Mesendoderm (in vitro differentiated cells): ENCODE measurements around the gene SPANXN2. TPM values are rescaled to one million over a fixed set of nuclear protein-coding genes. Genes with fewer than 3 reads are reported as not detected.
"Not testable (repeated sequence)": the region's sequence is repeated elsewhere in the genome, so short reads cannot be mapped to it uniquely, and the experiment has no call there.

ENCODE experiments used
- DNase-seq: peaks from one replicate; pipeline ENCODE4 v3.0.0; 2013
- H2AK5ac ChIP-seq: 2 replicates; pipeline ENCODE4 v1.6.1; 2013; ENCODE audit warnings: low read length, inconsistent platforms
- H2BK120ac ChIP-seq: 2 replicates; pipeline ENCODE4 v1.6.1; 2013; ENCODE audit warnings: low read depth, mild to moderate bottlenecking, low read length, moderate library complexity, mixed read lengths
- H2BK15ac ChIP-seq: replicated peaks from 2 replicates; pipeline ENCODE4 v1.6.1; 2013; ENCODE audit warnings: low read depth, mild to moderate bottlenecking, moderate library complexity
- H2BK5ac ChIP-seq: 2 replicates; pipeline ENCODE4 v1.6.1; 2013; ENCODE audit warnings: low read length, inconsistent platforms
- H3K18ac ChIP-seq: 2 replicates; pipeline ENCODE4 v1.6.1; 2013; ENCODE audit warnings: mild to moderate bottlenecking, low read length, mixed read lengths
- H3K23ac ChIP-seq: one replicate; pipeline ENCODE4 v1.6.1; 2013; ENCODE audit warnings: low read length
- H3K27ac ChIP-seq: 2 replicates; pipeline ENCODE4 v1.5.1; 2013; ENCODE audit warnings: low read depth, mild to moderate bottlenecking, inconsistent platforms, low read length, moderate library complexity
- H3K27me3 ChIP-seq: 2 replicates; pipeline ENCODE4 v1.6.1; 2013; ENCODE audit warnings: low read length, control low read depth, mild to moderate bottlenecking, inconsistent platforms; ENCODE audit not compliant: insufficient read depth, poor library complexity
- H3K36me3 ChIP-seq: 2 replicates; pipeline ENCODE4 v1.6.1; 2013; ENCODE audit warnings: low read length, inconsistent platforms; ENCODE audit not compliant: control insufficient read depth, insufficient read depth
- H3K4ac ChIP-seq: one replicate; pipeline ENCODE4 v1.6.1; 2013; ENCODE audit warnings: low read depth, mild to moderate bottlenecking, low read length, moderate library complexity
- H3K4me1 ChIP-seq: 2 replicates; pipeline ENCODE4 v1.6.1; 2013; ENCODE audit warnings: low read depth, low read length, inconsistent platforms; ENCODE audit not compliant: control insufficient read depth
- H3K4me2 ChIP-seq: 2 replicates; pipeline ENCODE4 v1.6.1; 2013; ENCODE audit warnings: low read length
- H3K4me3 ChIP-seq: 2 replicates; pipeline ENCODE4 v1.5.1; 2013; ENCODE audit warnings: mild to moderate bottlenecking, low read length
- H3K56ac ChIP-seq: one replicate; pipeline ENCODE4 v1.6.1; 2013; ENCODE audit warnings: low read length
- H3K79me1 ChIP-seq: 2 replicates; pipeline ENCODE4 v1.6.1; 2013; ENCODE audit warnings: low read length, inconsistent platforms
- H3K79me2 ChIP-seq: 2 replicates; pipeline ENCODE4 v1.6.1; 2013; ENCODE audit warnings: mild to moderate bottlenecking, low read length; ENCODE audit not compliant: control insufficient read depth, insufficient read depth
- H3K9ac ChIP-seq: 2 replicates; pipeline ENCODE4 v1.6.1; 2013; ENCODE audit warnings: low read length, inconsistent platforms
- H4K5ac ChIP-seq: one replicate; pipeline ENCODE4 v1.6.1; 2013; ENCODE audit warnings: low read length
- H4K8ac ChIP-seq: one replicate; pipeline ENCODE4 v1.6.1; 2013; ENCODE audit warnings: low read depth, mild to moderate bottlenecking, control low read depth, low read length, moderate library complexity
- WGBS: extraction: QIAGEN DNeasy Blood & Tissue Kit; methylation state at CpG from one replicate; pipeline ENCODE4 v1.1.7; 2013; ENCODE audit warnings: low lambda C conversion rate, missing lambda C conversion rate; ENCODE audit not compliant: insufficient coverage; ENCODE audit errors: extremely low coverage; 5-methylcytosine and 5-hydroxymethylcytosine counted together
- polyA plus RNA-seq, 2 experiments: library from polyadenylated mRNA; stranded (reverse); fragments of 200-250 nt; gene quantifications; one replicate each; pipeline ENCODE4 v1.2.3, GENCODE V29; 2013

The SPANXN2 gene
- not detected for polyA plus RNA-seq (2013, experiment 1 of 2)
- not detected for polyA plus RNA-seq (2013, experiment 2 of 2)

GRCh38 chrX:143720652-143721051 lies at the start of gene SPANXN2:
TSS of gene SPANXN2 (minus strand) at chrX:143720752. CDS start at chrX:143720668, 84 bp downstream.
- H4K8ac ChIP-seq, H3K27me3 ChIP-seq, H2BK15ac ChIP-seq, H3K56ac ChIP-seq, H3K4me3 ChIP-seq, H3K4ac ChIP-seq, H2BK5ac ChIP-seq, H3K4me2 ChIP-seq, H3K18ac ChIP-seq, H3K79me1 ChIP-seq, H3K9ac ChIP-seq, H3K23ac ChIP-seq, H4K5ac ChIP-seq, H2AK5ac ChIP-seq, H2BK120ac ChIP-seq, DNase-seq, H3K79me2 ChIP-seq, H3K4me1 ChIP-seq, H3K36me3 ChIP-seq, H3K27ac ChIP-seq: not testable (repeated sequence)
- no CpG with 5 or more reads among the region's 2 CpGs for WGBS

- no CpG with 5 or more reads among the region's 3 CpGs for WGBS
- H3K4me3 ChIP-seq, result no peak overlapping the region
- H4K8ac ChIP-seq, result no peak overlapping the region
- no peak overlapping the region for H4K5ac ChIP-seq
- H2BK15ac ChIP-seq, result no peak overlapping the region
- no peak overlapping the region for H3K56ac ChIP-seq
- no peaks in the 10 kb centered on the region for H3K27me3 ChIP-seq
- no peak overlapping the region for H3K23ac ChIP-seq
- no peak overlapping the region for H3K4ac ChIP-seq
- H2BK5ac ChIP-seq, result no peak overlapping the region
- no peaks in the 10 kb centered on the region for H3K36me3 ChIP-seq
- H3K4me1 ChIP-seq, result no peaks in the 10 kb centered on the region
- no peaks in the 10 kb centered on the region for H3K79me1 ChIP-seq
- no peak overlapping the region for H3K18ac ChIP-seq
- DNase-seq, result no peak
- no peak overlapping the region for H3K4me2 ChIP-seq
- no peak overlapping the region for H2AK5ac ChIP-seq
- H2BK120ac ChIP-seq, result no peak overlapping the region
- no peak overlapping the region for H3K27ac ChIP-seq
- no peak overlapping the region for H3K9ac ChIP-seq
- no peaks in the 10 kb centered on the region for H3K79me2 ChIP-seq
Observed at GRCh38 chrX:143768976-143769375, 48.4 kb upstream of the SPANXN2 start.

- H3K4ac ChIP-seq, DNase-seq, H3K9ac ChIP-seq, H3K56ac ChIP-seq, H3K36me3 ChIP-seq, H3K79me1 ChIP-seq, H3K23ac ChIP-seq, H4K5ac ChIP-seq, H3K79me2 ChIP-seq, H2AK5ac ChIP-seq, H2BK15ac ChIP-seq, H2BK120ac ChIP-seq, H2BK5ac ChIP-seq, H3K27ac ChIP-seq, H3K4me1 ChIP-seq, H3K4me3 ChIP-seq, H3K4me2 ChIP-seq, H3K18ac ChIP-seq, H4K8ac ChIP-seq, H3K27me3 ChIP-seq: not testable (repeated sequence)
- no CpG with 5 or more reads among the region's 12 CpGs for WGBS
Observed at GRCh38 chrX:143767789-143768188, 47.2 kb upstream of the SPANXN2 start.

GRCh38 chrX:143757887-143758286 lies 37.3 kb upstream of the SPANXN2 start:
- H3K9ac ChIP-seq, result no peak overlapping the region
- H3K4me2 ChIP-seq, result no peak overlapping the region
- H3K79me1 ChIP-seq, result no peaks in the 10 kb centered on the region
- H3K27ac ChIP-seq, result no peak overlapping the region
- no peak overlapping the region for H3K4me3 ChIP-seq
- H4K8ac ChIP-seq, result no peak overlapping the region
- no peak overlapping the region for H2BK15ac ChIP-seq
- no peak overlapping the region for H2BK120ac ChIP-seq
- no peak overlapping the region for H3K56ac ChIP-seq
- H2BK5ac ChIP-seq, result no peak overlapping the region
- H3K27me3 ChIP-seq, result no peaks in the 10 kb centered on the region
- H2AK5ac ChIP-seq, result no peak overlapping the region
- no peak overlapping the region for H4K5ac ChIP-seq
- no peaks in the 10 kb centered on the region for H3K4me1 ChIP-seq
- DNase-seq, result peak; percentile 7
- H3K4ac ChIP-seq, result no peak overlapping the region
- no peaks in the 10 kb centered on the region for H3K36me3 ChIP-seq
- H3K18ac ChIP-seq, result no peak overlapping the region
- WGBS, result no CpG with 5 or more reads among the region's 7 CpGs
- no peak overlapping the region for H3K23ac ChIP-seq
- no peaks in the 10 kb centered on the region for H3K79me2 ChIP-seq

GRCh38 chrX:143757375-143757774 lies 36.8 kb upstream of the SPANXN2 start:
- H3K4me3 ChIP-seq, result no peak overlapping the region
- no peak overlapping the region for H4K8ac ChIP-seq
- H3K27ac ChIP-seq, result no peak overlapping the region
- H4K5ac ChIP-seq, result no peak overlapping the region
- no peak overlapping the region for H3K9ac ChIP-seq
- no peak overlapping the region for H3K4ac ChIP-seq
- no peak overlapping the region for H2BK15ac ChIP-seq
- H3K27me3 ChIP-seq, result no peaks in the 10 kb centered on the region
- no peak overlapping the region for H3K18ac ChIP-seq
- H3K4me1 ChIP-seq, result no peaks in the 10 kb centered on the region
- no peak overlapping the region for H2AK5ac ChIP-seq
- no peak overlapping the region for H3K4me2 ChIP-seq
- no peaks in the 10 kb centered on the region for H3K79me2 ChIP-seq
- no peak overlapping the region for H2BK120ac ChIP-seq
- no CpG with 5 or more reads among the region's 37 CpGs for WGBS
- H3K36me3 ChIP-seq, result no peaks in the 10 kb centered on the region
- no peak overlapping the region for H3K23ac ChIP-seq
- H3K56ac ChIP-seq, result no peak overlapping the region
- no peak overlapping the region for H2BK5ac ChIP-seq
- DNase-seq, result peak; percentile 18
- no peaks in the 10 kb centered on the region for H3K79me1 ChIP-seq

GRCh38 chrX:143754183-143754582 lies 33.6 kb upstream of the SPANXN2 start:
- Histone ChIP-seq H3K4me1 (no peaks in the 10 kb centered on the region), H3K4me3 (no peak overlapping the region), H3K18ac (no peak overlapping the region), H2BK120ac (no peak overlapping the region), H2BK15ac (no peak overlapping the region), H3K79me2 (no peaks in the 10 kb centered on the region), H3K36me3 (no peaks in the 10 kb centered on the region), H2AK5ac (no peak overlapping the region), H3K9ac (no peak overlapping the region), H3K4me2 (no peak overlapping the region), H3K23ac (no peak overlapping the region), H3K4ac (no peak overlapping the region), H3K79me1 (no peaks in the 10 kb centered on the region), H3K56ac (no peak overlapping the region), H3K27me3 (no peaks in the 10 kb centered on the region), H2BK5ac (no peak overlapping the region), H4K5ac (no peak overlapping the region), H3K27ac (no peak overlapping the region), H4K8ac (no peak overlapping the region)
- DNase-seq, result no peak
- no CpG with 5 or more reads among the region's 3 CpGs for WGBS
